Gastroesophageal sphincter (tissue), 3 donors: ENCODE measurements around the gene RNASEH2B.

Source experiments
- CTCF ChIP-seq, 4 experiments: fragments of 200-600 bp in 2 of 4; fragments of 450-650 bp in 2 of 4; sonication (generic) in 1 of 4; IDR thresholded peaks; one replicate each; pipeline ENCODE4 v1.5.1; 2017 to 2019; ENCODE audit warnings: antibody characterized with exemption in 4 of 4, mild to moderate bottlenecking in 2 of 4, moderate library complexity in 2 of 4
- EP300 ChIP-seq: sonication (generic); formaldehyde crosslinking; IDR thresholded peaks from one replicate; pipeline ENCODE4 v1.6.1; 2017; ENCODE audit warnings: antibody characterized with exemption, mild to moderate bottlenecking
- POLR2A ChIP-seq, 2 donors: fragments of 450-650 bp; IDR thresholded peaks; one replicate each; pipeline ENCODE4 v1.6.1; 2017; ENCODE audit warnings: antibody characterized with exemption in 2 of 2, mild to moderate bottlenecking in 2 of 2, moderate library complexity in 1 of 2
- POLR2AphosphoS5 ChIP-seq: sonication (generic); formaldehyde crosslinking; IDR thresholded peaks from one replicate; pipeline ENCODE4 v1.6.1; 2017; ENCODE audit warnings: antibody characterized with exemption

GRCh38 chr13:51005566-51005965, 96.0 kb downstream of the RNASEH2B start:
- no peak for TF ChIP-seq EP300
- TF ChIP-seq CTCF (IDR thresholded peaks at IDR 0.05) = no peak
- no peak for TF ChIP-seq POLR2A (IDR thresholded peaks at IDR 0.05)
- no peak for TF ChIP-seq POLR2AphosphoS5
